Measurements from ENCODE around the gene MRPS18A. TPM values are rescaled to one million over a fixed set of nuclear protein-coding genes. Genes with fewer than 3 reads are reported as not detected.
A peak's percentile ranks its signal among the peaks of the same experiment; 100 is the strongest.

The MRPS18A gene
- total and polyA plus RNA-seq, 9 of the 15 experiments (the other 6 are each of a cell fraction or from before 2014, with no cell fraction given), result 87.5 to 243 (median 125) TPM

GRCh38 chr6:43667245-43668150 is 20.1 kb downstream of the MRPS18A start (continued):
- TF ChIP-seq GTF3C2 (IDR thresholded peaks at IDR 0.05; ENCODE audit: borderline replicate concordance, extremely low read depth, insufficient read length) (no peak), CTCFL (IDR thresholded peaks at IDR 0.05; ENCODE audit: borderline replicate concordance, insufficient read depth, low read depth, low read length, poor library complexity, severe bottlenecking) (peak; percentile 62), HDAC3 (IDR thresholded peaks at IDR 0.05; ENCODE audit: borderline replicate concordance, partially characterized antibody) (no peak), ZNF253 (CRISPR knock-in tag; conservative IDR thresholded peaks at IDR 0.05) (no peak), PURB (CRISPR knock-in tag; IDR thresholded peaks at IDR 0.05; ENCODE audit: low read depth) (no peak), THRA (IDR thresholded peaks at IDR 0.05) (no peak), ZC3H11A (IDR thresholded peaks at IDR 0.05; ENCODE audit: low read depth, low read length) (no peak; the same call in 1 of the 2 replicates), WHSC1 (IDR thresholded peaks at IDR 0.05; ENCODE audit: low read length) (no peak), POLR2AphosphoS5 (IDR thresholded peaks at IDR 0.05; ENCODE audit: control insufficient read depth, insufficient read depth, low read depth, low read length) (no peak; the same call in 1 of the 2 replicates), ZEB2 (IDR thresholded peaks at IDR 0.05) (peak; percentile 67; the same call in 1 of the 2 replicates), ADNP (tag; IDR thresholded peaks at IDR 0.05) (no peak), SMARCA4 (IDR thresholded peaks at IDR 0.05) (peak; percentile 40; the same call in 1 of the 2 replicates), GATAD2A (IDR thresholded peaks at IDR 0.05) (no peak), NFATC3 (IDR thresholded peaks at IDR 0.05) (no peak), KLF16 (IDR thresholded peaks at IDR 0.05) (no peak; the same call in 1 of the 2 replicates), HNRNPK (IDR thresholded peaks at IDR 0.05; ENCODE audit: low read depth, low read length, poor library complexity, severe bottlenecking) (no peak), BRD4 (IDR thresholded peaks at IDR 0.05) (no peak)
- TF ChIP-seq, protein P1, sequence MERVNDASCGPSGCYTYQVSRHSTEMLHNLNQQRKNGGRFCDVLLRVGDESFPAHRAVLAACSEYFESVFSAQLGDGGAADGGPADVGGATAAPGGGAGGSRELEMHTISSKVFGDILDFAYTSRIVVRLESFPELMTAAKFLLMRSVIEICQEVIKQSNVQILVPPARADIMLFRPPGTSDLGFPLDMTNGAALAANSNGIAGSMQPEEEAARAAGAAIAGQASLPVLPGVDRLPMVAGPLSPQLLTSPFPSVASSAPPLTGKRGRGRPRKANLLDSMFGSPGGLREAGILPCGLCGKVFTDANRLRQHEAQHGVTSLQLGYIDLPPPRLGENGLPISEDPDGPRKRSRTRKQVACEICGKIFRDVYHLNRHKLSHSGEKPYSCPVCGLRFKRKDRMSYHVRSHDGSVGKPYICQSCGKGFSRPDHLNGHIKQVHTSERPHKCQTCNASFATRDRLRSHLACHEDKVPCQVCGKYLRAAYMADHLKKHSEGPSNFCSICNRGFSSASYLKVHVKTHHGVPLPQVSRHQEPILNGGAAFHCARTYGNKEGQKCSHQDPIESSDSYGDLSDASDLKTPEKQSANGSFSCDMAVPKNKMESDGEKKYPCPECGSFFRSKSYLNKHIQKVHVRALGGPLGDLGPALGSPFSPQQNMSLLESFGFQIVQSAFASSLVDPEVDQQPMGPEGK (CRISPR knock-in tag; IDR thresholded peaks at IDR 0.05; ENCODE audit: borderline replicate concordance), result no peak
